Measurements from ENCODE around the gene MECR. TPM values are rescaled to one million over a fixed set of nuclear protein-coding genes. Genes with fewer than 3 reads are reported as not detected.

MECR gene
- total RNA-seq, 1 experiment from 2014 or later: 42.9 TPM

DNA sequence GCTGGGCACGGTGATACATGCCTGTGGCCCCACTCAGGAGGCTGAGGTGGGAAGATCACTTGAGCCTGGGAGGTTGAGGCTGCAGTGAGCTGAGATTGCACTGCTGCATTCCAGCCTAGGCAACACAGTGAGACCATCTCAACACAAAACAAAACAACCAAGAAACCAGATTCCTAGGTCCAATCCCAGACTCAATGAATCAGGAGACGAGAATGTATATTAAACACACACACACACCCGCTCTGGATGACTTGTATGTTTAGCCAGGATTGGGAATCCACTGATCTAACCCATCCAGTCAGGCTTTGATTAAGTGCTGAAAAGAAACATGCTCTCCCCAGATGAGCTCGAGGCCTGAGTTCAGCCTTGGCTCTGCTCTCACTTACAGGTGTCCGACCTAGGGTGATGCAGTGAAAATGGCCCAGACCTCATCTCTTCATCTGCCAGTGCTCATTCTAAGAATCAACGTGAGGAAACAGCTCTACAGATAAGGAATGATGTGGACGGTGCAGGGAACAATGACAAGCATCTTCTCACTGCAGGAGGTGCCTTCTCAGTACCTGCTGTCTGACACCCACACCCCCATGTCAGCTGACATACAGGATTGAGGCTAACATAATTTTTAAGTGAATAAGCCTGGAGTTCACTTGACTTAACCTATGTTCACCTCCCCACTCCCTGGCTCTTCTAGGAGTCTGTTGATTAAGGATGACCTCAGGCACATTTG lies 33.7 kb downstream of the MECR start (continued):
- TF ChIP-seq EZH2 (IDR thresholded peaks at IDR 0.05) (no peak), YY1 (IDR thresholded peaks at IDR 0.05; ENCODE audit: extremely low read depth, insufficient replicate concordance, low read depth, low read length) (no peak), EZH2phosphoT487 (IDR thresholded peaks at IDR 0.05; ENCODE audit: borderline replicate concordance) (no peak), TCF7L2 (IDR thresholded peaks at IDR 0.05; ENCODE audit: borderline replicate concordance, extremely low read depth, insufficient read depth, insufficient read length) (no peak), ZFX (IDR thresholded peaks at IDR 0.05) (no peak), SRF (IDR thresholded peaks at IDR 0.05; ENCODE audit: low read depth) (no peak), POLR2AphosphoS5 (IDR thresholded peaks at IDR 0.05; ENCODE audit: low read depth, low read length) (no peak), ZNF274 (IDR thresholded peaks at IDR 0.05; ENCODE audit: low read depth, low read length) (no peak)
- TF ChIP-seq, protein P1, sequence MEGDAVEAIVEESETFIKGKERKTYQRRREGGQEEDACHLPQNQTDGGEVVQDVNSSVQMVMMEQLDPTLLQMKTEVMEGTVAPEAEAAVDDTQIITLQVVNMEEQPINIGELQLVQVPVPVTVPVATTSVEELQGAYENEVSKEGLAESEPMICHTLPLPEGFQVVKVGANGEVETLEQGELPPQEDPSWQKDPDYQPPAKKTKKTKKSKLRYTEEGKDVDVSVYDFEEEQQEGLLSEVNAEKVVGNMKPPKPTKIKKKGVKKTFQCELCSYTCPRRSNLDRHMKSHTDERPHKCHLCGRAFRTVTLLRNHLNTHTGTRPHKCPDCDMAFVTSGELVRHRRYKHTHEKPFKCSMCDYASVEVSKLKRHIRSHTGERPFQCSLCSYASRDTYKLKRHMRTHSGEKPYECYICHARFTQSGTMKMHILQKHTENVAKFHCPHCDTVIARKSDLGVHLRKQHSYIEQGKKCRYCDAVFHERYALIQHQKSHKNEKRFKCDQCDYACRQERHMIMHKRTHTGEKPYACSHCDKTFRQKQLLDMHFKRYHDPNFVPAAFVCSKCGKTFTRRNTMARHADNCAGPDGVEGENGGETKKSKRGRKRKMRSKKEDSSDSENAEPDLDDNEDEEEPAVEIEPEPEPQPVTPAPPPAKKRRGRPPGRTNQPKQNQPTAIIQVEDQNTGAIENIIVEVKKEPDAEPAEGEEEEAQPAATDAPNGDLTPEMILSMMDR (IDR thresholded peaks at IDR 0.05 in 2 of 3, conservative IDR thresholded peaks at IDR 0.05 in 1 of 3; ENCODE audit: borderline replicate concordance in 1 of 3, insufficient read depth in 1 of 3, low read depth in 2 of 3, low read length in 2 of 3): no peak

DNA sequence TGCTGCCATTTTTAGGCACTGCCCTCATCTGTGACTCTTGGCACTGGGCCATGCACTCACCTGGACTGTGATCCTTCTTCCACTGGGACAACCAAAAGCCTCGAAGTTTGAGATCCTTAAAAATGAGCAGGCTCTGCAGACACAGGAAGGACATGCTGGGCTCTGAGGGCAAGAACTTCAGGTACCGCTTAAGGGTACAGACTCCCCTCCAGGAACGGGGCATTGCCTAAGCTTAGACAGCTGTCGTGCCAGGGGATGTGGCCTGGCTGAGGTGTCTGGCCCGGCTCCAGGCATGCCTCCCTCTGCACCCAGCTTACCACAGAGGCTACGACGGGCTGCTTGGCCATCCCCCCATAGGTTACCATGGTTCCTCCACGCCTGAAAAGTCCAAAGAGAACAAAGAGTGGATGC lies 34.8 kb downstream of the MECR start:
- ChIA-PET CTCF (interaction anchor here (2.1 kb wide), 1 partner anchor 314 kb away, joined by 25 read pairs; no protein-coding TSS in a partner anchor), RAD21 (ENCODE audit: low non-redundant PET in 1 of 2, low total read pairs in 2 of 2, uncharacterized antibody in 2 of 2, unreplicated experiment in 2 of 2) (no interaction called here), POLR2A (no interaction called here)
- H3K4me2 ChIP-seq (ENCODE audit: low read length): no peak overlapping the region
- H3K9ac ChIP-seq (ENCODE audit: low read length): no peak overlapping the region
- ATAC-seq (no peak), DNase-seq (ENCODE audit: low read depth, low spot score) (no peak)
- no peak overlapping the region for H3K27ac ChIP-seq (ENCODE audit: low read depth, low read length)
- H3K4me3 ChIP-seq (replicated peaks in 1 of 2; ENCODE audit: low read depth in 1 of 2, low read length in 2 of 2): no peak overlapping the region
- intact Hi-C loops (cut with micrococcal nuclease): no loop called here
- BruUV-seq (replicated peaks): no TSS peak
- H3K79me2 ChIP-seq (ENCODE audit: insufficient read depth, low read length): no peaks in the 10 kb centered on the region
- H3K4me1 ChIP-seq (ENCODE audit: control insufficient read depth in 1 of 2, insufficient read depth in 2 of 2, low read length in 2 of 2): peaks cover 0 to 14% of the 10 kb centered on the region in 2 experiments; a peak in 3 of 4 replicates
- H3K9me2 ChIP-seq (ENCODE audit: insufficient read depth): no peaks in the 10 kb centered on the region
- H3K27me3 ChIP-seq (ENCODE audit: insufficient read depth, low read length): no peaks in the 10 kb centered on the region
- H4K20me1 ChIP-seq (ENCODE audit: insufficient read depth): no peaks in the 10 kb centered on the region
- H2AFZ ChIP-seq (ENCODE audit: low read depth, low read length, poor library complexity, severe bottlenecking): no peak overlapping the region
- no peaks in the 10 kb centered on the region for H3K9me3 ChIP-seq (ENCODE audit: control insufficient read depth in 1 of 2, insufficient read depth in 1 of 2, low read depth in 1 of 2, low read length in 2 of 2)
- peaks cover 5 to 18% of the 10 kb centered on the region in 2 experiments; a peak in 3 of 4 replicates for H3K36me3 ChIP-seq (ENCODE audit: control insufficient read depth in 1 of 2, insufficient read depth in 2 of 2, low read length in 2 of 2)
- TF ChIP-seq CBX3 (IDR thresholded peaks at IDR 0.05; ENCODE audit: low read depth) (no peak), SP1 (IDR thresholded peaks at IDR 0.05; ENCODE audit: low read depth) (no peak), ELF1 (IDR thresholded peaks at IDR 0.05; ENCODE audit: borderline replicate concordance, low read depth) (no peak), SIN3A (IDR thresholded peaks at IDR 0.05; ENCODE audit: low read depth) (no peak), POLR2AphosphoS5 (IDR thresholded peaks at IDR 0.05; ENCODE audit: low read depth, low read length) (no peak), YY1 (IDR thresholded peaks at IDR 0.05; ENCODE audit: extremely low read depth, insufficient replicate concordance, low read depth, low read length) (no peak)
- TF ChIP-seq, protein P1 (IDR thresholded peaks at IDR 0.05 in 2 of 3, conservative IDR thresholded peaks at IDR 0.05 in 1 of 3; ENCODE audit: borderline replicate concordance in 1 of 3, insufficient read depth in 1 of 3, low read depth in 2 of 3, low read length in 2 of 3): no peak
- TF ChIP-seq, protein P2, sequence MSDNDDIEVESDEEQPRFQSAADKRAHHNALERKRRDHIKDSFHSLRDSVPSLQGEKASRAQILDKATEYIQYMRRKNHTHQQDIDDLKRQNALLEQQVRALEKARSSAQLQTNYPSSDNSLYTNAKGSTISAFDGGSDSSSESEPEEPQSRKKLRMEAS (IDR thresholded peaks at IDR 0.05): no peak
- TF ChIP-seq, protein P3, sequence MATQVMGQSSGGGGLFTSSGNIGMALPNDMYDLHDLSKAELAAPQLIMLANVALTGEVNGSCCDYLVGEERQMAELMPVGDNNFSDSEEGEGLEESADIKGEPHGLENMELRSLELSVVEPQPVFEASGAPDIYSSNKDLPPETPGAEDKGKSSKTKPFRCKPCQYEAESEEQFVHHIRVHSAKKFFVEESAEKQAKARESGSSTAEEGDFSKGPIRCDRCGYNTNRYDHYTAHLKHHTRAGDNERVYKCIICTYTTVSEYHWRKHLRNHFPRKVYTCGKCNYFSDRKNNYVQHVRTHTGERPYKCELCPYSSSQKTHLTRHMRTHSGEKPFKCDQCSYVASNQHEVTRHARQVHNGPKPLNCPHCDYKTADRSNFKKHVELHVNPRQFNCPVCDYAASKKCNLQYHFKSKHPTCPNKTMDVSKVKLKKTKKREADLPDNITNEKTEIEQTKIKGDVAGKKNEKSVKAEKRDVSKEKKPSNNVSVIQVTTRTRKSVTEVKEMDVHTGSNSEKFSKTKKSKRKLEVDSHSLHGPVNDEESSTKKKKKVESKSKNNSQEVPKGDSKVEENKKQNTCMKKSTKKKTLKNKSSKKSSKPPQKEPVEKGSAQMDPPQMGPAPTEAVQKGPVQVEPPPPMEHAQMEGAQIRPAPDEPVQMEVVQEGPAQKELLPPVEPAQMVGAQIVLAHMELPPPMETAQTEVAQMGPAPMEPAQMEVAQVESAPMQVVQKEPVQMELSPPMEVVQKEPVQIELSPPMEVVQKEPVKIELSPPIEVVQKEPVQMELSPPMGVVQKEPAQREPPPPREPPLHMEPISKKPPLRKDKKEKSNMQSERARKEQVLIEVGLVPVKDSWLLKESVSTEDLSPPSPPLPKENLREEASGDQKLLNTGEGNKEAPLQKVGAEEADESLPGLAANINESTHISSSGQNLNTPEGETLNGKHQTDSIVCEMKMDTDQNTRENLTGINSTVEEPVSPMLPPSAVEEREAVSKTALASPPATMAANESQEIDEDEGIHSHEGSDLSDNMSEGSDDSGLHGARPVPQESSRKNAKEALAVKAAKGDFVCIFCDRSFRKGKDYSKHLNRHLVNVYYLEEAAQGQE (IDR thresholded peaks at IDR 0.05; ENCODE audit: low read depth): no peak
